ENCODE measurements around the gene INSM2.

Gene INSM2

GRCh38 chr14:35543006-35543405, 9.0 kb downstream of the INSM2 start:
- DNase-seq (ENCODE audit: low read depth): no peak

DNA sequence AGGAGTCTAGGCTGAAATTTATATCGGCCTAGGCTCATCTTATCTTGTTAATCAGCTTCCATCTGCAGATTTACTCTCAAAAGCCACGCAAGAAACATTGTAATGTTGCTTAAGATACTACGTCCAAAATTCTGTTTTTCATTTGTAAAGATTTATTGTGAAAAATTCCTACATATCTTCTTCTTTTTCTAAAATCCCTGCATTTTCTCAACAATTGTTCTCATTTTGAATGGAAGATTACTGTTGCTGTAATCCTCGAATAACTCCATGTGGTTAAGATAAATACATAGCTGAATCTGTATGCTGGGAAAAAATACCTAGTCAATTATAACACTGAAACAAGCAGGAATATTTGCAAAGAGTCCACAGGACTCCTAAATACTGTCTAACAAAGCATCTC, 15.6 kb downstream of the INSM2 start:
- DNase-seq (ENCODE audit: low read depth): no peak

GRCh38 chr14:35551081-35551480, 17.1 kb downstream of the INSM2 start:
- DNase-seq (ENCODE audit: low read depth): no peak

DNA sequence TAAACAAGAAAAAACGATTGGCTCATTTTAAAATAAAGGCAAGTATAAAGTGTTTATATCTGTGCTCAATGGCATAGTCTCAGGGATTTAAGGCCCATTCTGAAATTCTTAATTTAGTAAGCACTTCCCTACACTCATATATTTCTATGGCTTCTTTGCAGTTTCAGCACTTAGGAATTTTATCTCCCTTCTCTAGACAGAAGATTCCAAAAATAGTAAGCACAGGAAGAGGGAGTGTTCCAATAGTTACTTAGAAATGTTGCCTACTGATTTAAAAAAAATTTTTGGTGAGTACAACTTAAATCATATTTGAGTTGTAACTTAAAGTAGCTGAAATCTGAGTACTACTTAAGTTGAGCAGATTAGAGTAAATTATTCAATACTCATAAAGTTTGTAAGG, 19.8 kb downstream of the INSM2 start:
- DNase-seq (ENCODE audit: low read depth): no peak

DNA sequence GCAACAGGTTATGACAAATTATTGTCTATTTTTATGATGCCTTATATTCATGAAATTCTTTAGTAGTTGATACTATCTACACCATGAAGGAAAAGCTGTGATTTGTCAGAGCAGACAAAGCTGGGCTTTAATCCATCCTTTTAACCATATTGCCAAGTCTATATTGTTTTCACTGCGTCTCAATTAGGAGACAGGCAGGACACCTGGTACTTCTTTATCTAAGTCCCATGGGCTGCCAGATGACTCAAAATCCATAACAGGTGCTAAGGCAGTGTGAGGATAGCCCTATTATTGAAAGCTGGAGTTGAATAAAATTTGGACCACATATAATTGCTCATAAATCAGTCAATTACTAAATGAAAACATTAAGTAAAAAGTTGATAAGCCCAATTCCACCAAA, 22.6 kb downstream of the INSM2 start:
- no peak for DNase-seq (ENCODE audit: low read depth)

DNA sequence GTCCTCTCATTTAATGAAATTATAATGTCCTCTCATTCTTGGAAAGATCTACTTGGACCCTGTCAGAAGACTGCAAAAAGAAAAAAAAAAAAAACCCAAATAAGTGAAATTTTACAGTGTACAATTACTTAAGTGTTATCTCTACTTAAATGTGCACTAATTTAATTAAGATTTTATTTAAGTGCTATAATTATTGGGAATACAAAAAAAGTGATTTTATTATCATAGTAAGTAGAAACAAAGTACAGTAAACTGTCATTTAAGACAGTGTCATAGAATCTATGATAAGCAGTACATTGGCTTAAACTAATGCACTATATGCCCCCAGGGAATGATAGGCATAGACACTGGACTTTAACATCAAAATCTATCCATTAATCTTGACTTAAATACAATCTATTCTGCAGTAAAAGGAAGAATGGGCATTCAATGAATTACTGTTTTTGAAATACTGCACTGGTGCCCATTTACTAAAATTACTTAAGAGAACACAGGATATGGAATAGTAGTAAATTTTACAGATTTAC, 23.3 kb downstream of the INSM2 start:
- no peak for DNase-seq (ENCODE audit: low read depth)

DNA sequence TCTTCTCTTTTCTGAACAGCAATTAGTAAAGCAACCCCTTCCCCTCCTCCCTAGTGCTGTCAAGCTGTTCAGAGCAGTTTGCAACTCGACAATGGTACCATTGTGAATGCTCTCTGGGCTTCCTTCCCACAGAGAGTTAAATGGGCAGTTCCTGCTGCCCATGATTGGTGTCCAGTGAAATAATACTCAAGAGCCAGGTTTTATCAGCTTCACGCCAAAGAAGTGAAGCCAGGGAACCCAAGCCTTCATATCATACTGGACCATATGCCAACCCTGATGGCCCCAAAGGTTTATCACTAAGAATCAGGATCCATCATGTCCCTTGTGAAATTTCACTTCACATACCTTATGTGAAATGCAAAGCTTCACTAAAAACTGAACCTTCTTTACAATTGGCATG, 24.7 kb downstream of the INSM2 start:
- DNase-seq (ENCODE audit: low read depth): no peak

GRCh38 chr14:35565871-35566464, 32.0 kb downstream of the INSM2 start:
- DNase-seq (ENCODE audit: low read depth): no peak

- DNase-seq (ENCODE audit: low read depth): no peak
These were observed 37.6 kb downstream of the INSM2 start for GRCh38 chr14:35571598-35571997.

GRCh38 chr14:35573911-35574310, 39.9 kb downstream of the INSM2 start:
- no peak for DNase-seq (ENCODE audit: low read depth)

- DNase-seq (ENCODE audit: low read depth): no peak
These were observed 42.3 kb downstream of the INSM2 start for GRCh38 chr14:35576260-35576659.

- DNase-seq (ENCODE audit: low read depth): no peak
These were observed 42.9 kb downstream of the INSM2 start for GRCh38 chr14:35576856-35577255.

GRCh38 chr14:35578135-35578534, 44.2 kb downstream of the INSM2 start:
- DNase-seq (ENCODE audit: low read depth): no peak

DNA sequence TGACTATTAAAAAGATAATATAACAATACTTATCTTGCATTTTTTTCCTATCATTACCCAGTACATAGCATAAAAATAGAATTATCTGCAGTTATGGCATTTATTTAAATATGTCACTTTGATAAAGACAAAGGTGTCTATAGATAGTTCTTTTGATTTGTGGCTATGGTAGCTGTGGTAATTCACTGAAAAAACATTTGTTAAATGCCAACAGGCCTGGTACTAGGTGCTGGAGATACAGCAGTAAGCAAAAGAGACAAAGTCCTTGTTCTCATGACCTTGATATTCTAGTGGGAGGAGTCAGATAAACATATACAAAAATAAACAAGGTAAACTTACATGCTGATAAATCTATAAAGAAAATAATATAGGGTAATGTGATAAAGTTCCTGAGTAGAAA, 44.7 kb downstream of the INSM2 start:
- no peak for DNase-seq (ENCODE audit: low read depth)
